ENCODE data around the gene E2F3. TPM values are rescaled to one million over a fixed set of nuclear protein-coding genes. Genes with fewer than 3 reads are reported as not detected.

E2F3 gene
- polyA plus RNA-seq, 2 of the 4 experiments (the other 2 are of a cell fraction) = 14.4 to 18.0 TPM

- no peak for DNase-seq (ENCODE audit: low read depth in 1 of 2, low spot score in 1 of 2)
- WGBS (ENCODE audit: missing lambda C conversion rate) = 77% methylated on average over 2 of the region's 2 CpGs
- Histone ChIP-seq H3K9me3 (no peaks in the 10 kb centered on the region), H3K27ac (no peak overlapping the region), H3K4me1 (no peaks in the 10 kb centered on the region), H3K4me2 (no peak overlapping the region), H3K4me3 (no peak overlapping the region)
- no peak for FAIRE-seq
- ChIA-PET CTCF (interaction anchor here (0.6 kb wide), 1 partner anchor 48 kb away, joined by 3 read pairs; no protein-coding TSS in a partner anchor), POLR2A (no interaction called here)
- no peak for ATAC-seq
- TF ChIP-seq ESRRA (IDR thresholded peaks at IDR 0.05; ENCODE audit: borderline replicate concordance, low read length) (no peak), BHLHE40 (IDR thresholded peaks at IDR 0.05; ENCODE audit: low read depth, low read length) (no peak), POLR2AphosphoS2 (conservative IDR thresholded peaks at IDR 0.05; ENCODE audit: low read length) (no peak), EHF (CRISPR knock-in tag; IDR thresholded peaks at IDR 0.05) (no peak), CHD4 (IDR thresholded peaks at IDR 0.05; ENCODE audit: borderline replicate concordance) (no peak), RFX5 (IDR thresholded peaks at IDR 0.05) (no peak), CHD2 (IDR thresholded peaks at IDR 0.05; ENCODE audit: low read length, partially characterized antibody) (no peak), ZSCAN20 (CRISPR knock-in tag; IDR thresholded peaks at IDR 0.05) (no peak), ZC3H11A (IDR thresholded peaks at IDR 0.05) (no peak), CEBPB (IDR thresholded peaks at IDR 0.05) (no peak), HOXB13 (CRISPR knock-in tag; IDR thresholded peaks at IDR 0.05; ENCODE audit: low read depth) (no peak), NR3C1 (IDR thresholded peaks at IDR 0.05) (no peak), HES2 (IDR thresholded peaks at IDR 0.05) (no peak), RNF2 (IDR thresholded peaks at IDR 0.05; ENCODE audit: borderline replicate concordance, low read depth) (no peak), CBX2 (IDR thresholded peaks at IDR 0.05; ENCODE audit: borderline replicate concordance, low read depth) (no peak), SREBF2 (IDR thresholded peaks at IDR 0.05) (no peak)
Measured at GRCh38 chr6:20370393-20370792, 31.3 kb upstream of the E2F3 start.

GRCh38 chr6:20370801-20371200, 30.9 kb upstream of the E2F3 start:
- no peak for FAIRE-seq
- Histone ChIP-seq H3K4me2 (no peak overlapping the region), H3K27ac (no peak overlapping the region), H3K4me1 (no peaks in the 10 kb centered on the region), H3K9me3 (no peaks in the 10 kb centered on the region), H3K4me3 (no peak overlapping the region)
- CTCF ChIA-PET = no interaction called here
- ATAC-seq = no peak
- POLR2A ChIA-PET = no interaction called here
- no peak for DNase-seq (ENCODE audit: low read depth in 1 of 2, low spot score in 1 of 2)
- TF ChIP-seq TFCP2L1 (CRISPR knock-in tag; IDR thresholded peaks at IDR 0.05) = no peak
- no peak for TF ChIP-seq HEYL (CRISPR knock-in tag; IDR thresholded peaks at IDR 0.05)
- TF ChIP-seq BHLHE40 (IDR thresholded peaks at IDR 0.05; ENCODE audit: low read depth, low read length) = no peak
- TF ChIP-seq PHF8 (IDR thresholded peaks at IDR 0.05; ENCODE audit: borderline replicate concordance, low read depth) = no peak
- TF ChIP-seq KDM1A (IDR thresholded peaks at IDR 0.05; ENCODE audit: low read depth) = no peak
- TF ChIP-seq FOSB (CRISPR knock-in tag; IDR thresholded peaks at IDR 0.05) = no peak
- no peak for TF ChIP-seq RNF2 (IDR thresholded peaks at IDR 0.05; ENCODE audit: borderline replicate concordance, low read depth)
- 54% methylated on average over 4 of the region's 4 CpGs for WGBS (ENCODE audit: missing lambda C conversion rate)

GRCh38 chr6:20375436-20375835, 26.2 kb upstream of the E2F3 start:
- CTCF ChIA-PET = no interaction called here
- FAIRE-seq = no peak
- WGBS (ENCODE audit: missing lambda C conversion rate) = 43% methylated on average over 3 of the region's 3 CpGs

More at GRCh38 chr6:20375436-20375835, 26.2 kb upstream of the E2F3 start:
- TF ChIP-seq GATA3 (IDR thresholded peaks at IDR 0.05; ENCODE audit: borderline replicate concordance) = no peak
- TF ChIP-seq RAD21 (conservative IDR thresholded peaks at IDR 0.05 in 1 of 2, IDR thresholded peaks at IDR 0.05 in 1 of 2) = no peak
- TF ChIP-seq, protein P1, sequence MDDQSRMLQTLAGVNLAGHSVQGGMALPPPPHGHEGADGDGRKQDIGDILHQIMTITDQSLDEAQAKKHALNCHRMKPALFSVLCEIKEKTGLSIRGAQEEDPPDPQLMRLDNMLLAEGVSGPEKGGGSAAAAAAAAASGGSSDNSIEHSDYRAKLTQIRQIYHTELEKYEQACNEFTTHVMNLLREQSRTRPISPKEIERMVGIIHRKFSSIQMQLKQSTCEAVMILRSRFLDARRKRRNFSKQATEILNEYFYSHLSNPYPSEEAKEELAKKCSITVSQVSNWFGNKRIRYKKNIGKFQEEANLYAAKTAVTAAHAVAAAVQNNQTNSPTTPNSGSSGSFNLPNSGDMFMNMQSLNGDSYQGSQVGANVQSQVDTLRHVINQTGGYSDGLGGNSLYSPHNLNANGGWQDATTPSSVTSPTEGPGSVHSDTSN (IDR thresholded peaks at IDR 0.05) = no peak
- TF ChIP-seq, protein P2, sequence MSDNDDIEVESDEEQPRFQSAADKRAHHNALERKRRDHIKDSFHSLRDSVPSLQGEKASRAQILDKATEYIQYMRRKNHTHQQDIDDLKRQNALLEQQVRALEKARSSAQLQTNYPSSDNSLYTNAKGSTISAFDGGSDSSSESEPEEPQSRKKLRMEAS (IDR thresholded peaks at IDR 0.05) = no peak
- TF ChIP-seq CEBPB (IDR thresholded peaks at IDR 0.05) = no peak
- no peak for TF ChIP-seq TP53 (CRISPR knock-in tag; IDR thresholded peaks at IDR 0.05)
- TF ChIP-seq KDM5A (IDR thresholded peaks at IDR 0.05) = no peak
- TF ChIP-seq RARB (CRISPR knock-in tag; IDR thresholded peaks at IDR 0.05) = no peak
- no peak for TF ChIP-seq SMC3 (IDR thresholded peaks at IDR 0.05)
- no peak for TF ChIP-seq EHF (CRISPR knock-in tag; IDR thresholded peaks at IDR 0.05)
- no peak for TF ChIP-seq JUN (IDR thresholded peaks at IDR 0.05)
- TF ChIP-seq, protein P3, sequence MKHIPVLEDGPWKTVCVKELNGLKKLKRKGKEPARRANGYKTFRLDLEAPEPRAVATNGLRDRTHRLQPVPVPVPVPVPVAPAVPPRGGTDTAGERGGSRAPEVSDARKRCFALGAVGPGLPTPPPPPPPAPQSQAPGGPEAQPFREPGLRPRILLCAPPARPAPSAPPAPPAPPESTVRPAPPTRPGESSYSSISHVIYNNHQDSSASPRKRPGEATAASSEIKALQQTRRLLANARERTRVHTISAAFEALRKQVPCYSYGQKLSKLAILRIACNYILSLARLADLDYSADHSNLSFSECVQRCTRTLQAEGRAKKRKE (CRISPR knock-in tag; IDR thresholded peaks at IDR 0.05; ENCODE audit: low read depth) = no peak
- TF ChIP-seq SREBF2 (IDR thresholded peaks at IDR 0.05) = no peak
- TF ChIP-seq ZFP36 (IDR thresholded peaks at IDR 0.05; ENCODE audit: borderline replicate concordance, partially characterized antibody) = no peak
- no peak for TF ChIP-seq ZSCAN20 (CRISPR knock-in tag; IDR thresholded peaks at IDR 0.05)
- Histone ChIP-seq H3K4me3 (no peak overlapping the region), H3K4me2 (no peak overlapping the region), H3K9me3 (no peaks in the 10 kb centered on the region), H3K4me1 (no peaks in the 10 kb centered on the region), H3K27ac (no peak overlapping the region)
- no peak for DNase-seq (ENCODE audit: low read depth in 1 of 2, low spot score in 1 of 2)
- POLR2A ChIA-PET = no interaction called here
- ATAC-seq = no peak

Data from A549 (cell line).